Tibial artery (tissue), 4 donors: ENCODE results near the gene RELN.
A peak's percentile ranks its signal among the peaks of the same experiment; 100 is the strongest.

ENCODE experiments used
- DNase-seq, 2 donors: peaks; one replicate each; pipeline ENCODE4 v3.0.0-alpha.2; 2019
- H3K27ac ChIP-seq, 2 donors: fragments of 200-600 bp; sonication (generic) in 1 of 2; 1 replicate in 1 of 2; 2 replicates in 1 of 2; pipeline ENCODE4 v1.5.1; 2018 to 2019; ENCODE audit warnings: mild to moderate bottlenecking in 1 of 2
- H3K27me3 ChIP-seq, 2 donors: fragments of 200-600 bp; sonication (generic) in 1 of 2; one replicate each; pipeline versions ENCODE4 v1.5.1 to v1.6.0; 2016 to 2019
- H3K36me3 ChIP-seq, 3 donors: fragments of 200-600 bp; sonication (generic) in 2 of 3; one replicate each; pipeline ENCODE4 v1.5.1; 2016 to 2019; ENCODE audit warnings: mild to moderate bottlenecking in 2 of 3
- H3K4me1 ChIP-seq, 4 donors: fragments of 200-600 bp; sonication (generic) in 2 of 4; 1 replicate in 3 of 4; 2 replicates in 1 of 4; pipeline ENCODE4 v1.5.1; 2016 to 2019
- H3K4me3 ChIP-seq, 2 donors: fragments of 200-600 bp; sonication (generic) in 1 of 2; 1 replicate in 1 of 2; 2 replicates in 1 of 2; pipeline ENCODE4 v1.5.1; 2018 to 2019; ENCODE audit warnings: mild to moderate bottlenecking in 2 of 2
- H3K9me3 ChIP-seq, 3 donors: fragments of 200-600 bp; sonication (generic) in 1 of 3; one replicate each; pipeline ENCODE4 v1.5.1; 2016 to 2019
- intact Hi-C: fragments of 100-400 bp; cut with DNase I; formaldehyde crosslinking; loops from one replicate; pipeline ENCODE4 v1.15.0; 2023; ENCODE audit warnings: low total_unique reads
- TF ChIP-seq, protein P1 (sequence below), 2 experiments: fragments of 200-600 bp in 1 of 2; fragments of 450-650 bp in 1 of 2; IDR thresholded peaks; one replicate each; pipeline ENCODE4 v1.5.1; 2017 to 2019; ENCODE audit warnings: antibody characterized with exemption in 2 of 2, mild to moderate bottlenecking in 1 of 2, moderate library complexity in 1 of 2

RELN gene

DNA sequence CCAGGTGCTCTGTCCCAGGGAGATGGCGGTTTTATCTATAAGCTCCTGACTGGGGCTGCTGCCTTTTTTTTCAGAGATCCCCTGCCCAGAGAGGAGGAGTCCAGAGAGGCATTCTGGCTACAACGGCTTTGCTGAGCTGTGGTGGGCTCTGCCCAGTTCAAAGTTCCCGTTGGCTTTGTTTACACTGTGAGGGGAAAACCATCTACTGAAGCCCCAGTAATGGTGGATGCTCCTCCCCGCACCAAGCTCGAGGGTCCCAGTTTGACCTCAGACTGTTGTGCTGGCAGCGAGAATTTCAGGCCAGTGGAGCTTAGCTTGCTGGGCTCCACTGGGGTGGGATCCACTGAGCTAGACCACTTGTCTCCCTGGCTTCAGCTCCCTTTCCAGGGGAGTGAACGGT, 527.1 kb downstream of the RELN start:
- no peak overlapping the region for H3K4me3 ChIP-seq
- H3K9me3 ChIP-seq = no peaks in the 10 kb centered on the region
- no peaks in the 10 kb centered on the region for H3K27me3 ChIP-seq
- no peak overlapping the region for H3K27ac ChIP-seq
- no peak for DNase-seq
- no peaks in the 10 kb centered on the region for H3K36me3 ChIP-seq
- intact Hi-C loops = no loop called here
- H3K4me1 ChIP-seq = no peaks in the 10 kb centered on the region
- TF ChIP-seq, protein P1, sequence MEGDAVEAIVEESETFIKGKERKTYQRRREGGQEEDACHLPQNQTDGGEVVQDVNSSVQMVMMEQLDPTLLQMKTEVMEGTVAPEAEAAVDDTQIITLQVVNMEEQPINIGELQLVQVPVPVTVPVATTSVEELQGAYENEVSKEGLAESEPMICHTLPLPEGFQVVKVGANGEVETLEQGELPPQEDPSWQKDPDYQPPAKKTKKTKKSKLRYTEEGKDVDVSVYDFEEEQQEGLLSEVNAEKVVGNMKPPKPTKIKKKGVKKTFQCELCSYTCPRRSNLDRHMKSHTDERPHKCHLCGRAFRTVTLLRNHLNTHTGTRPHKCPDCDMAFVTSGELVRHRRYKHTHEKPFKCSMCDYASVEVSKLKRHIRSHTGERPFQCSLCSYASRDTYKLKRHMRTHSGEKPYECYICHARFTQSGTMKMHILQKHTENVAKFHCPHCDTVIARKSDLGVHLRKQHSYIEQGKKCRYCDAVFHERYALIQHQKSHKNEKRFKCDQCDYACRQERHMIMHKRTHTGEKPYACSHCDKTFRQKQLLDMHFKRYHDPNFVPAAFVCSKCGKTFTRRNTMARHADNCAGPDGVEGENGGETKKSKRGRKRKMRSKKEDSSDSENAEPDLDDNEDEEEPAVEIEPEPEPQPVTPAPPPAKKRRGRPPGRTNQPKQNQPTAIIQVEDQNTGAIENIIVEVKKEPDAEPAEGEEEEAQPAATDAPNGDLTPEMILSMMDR (IDR thresholded peaks at IDR 0.05) = no peak

GRCh38 chr7:103447073-103447960, 542.1 kb downstream of the RELN start:
- H3K36me3 ChIP-seq = no peaks in the 10 kb centered on the region
- intact Hi-C loops = no loop called here
- H3K9me3 ChIP-seq = no peaks in the 10 kb centered on the region
- DNase-seq = no peak
- H3K4me3 ChIP-seq = no peak overlapping the region
- TF ChIP-seq, protein P1 (IDR thresholded peaks at IDR 0.05) = peak in 1 of 2 experiments; percentile 18
- H3K27me3 ChIP-seq = peaks cover 0 to 38% of the 10 kb centered on the region in 2 donors
- no peak overlapping the region for H3K27ac ChIP-seq
- H3K4me1 ChIP-seq = peaks cover 0 to 14% (median 12%) of the 10 kb centered on the region in 4 donors

DNA sequence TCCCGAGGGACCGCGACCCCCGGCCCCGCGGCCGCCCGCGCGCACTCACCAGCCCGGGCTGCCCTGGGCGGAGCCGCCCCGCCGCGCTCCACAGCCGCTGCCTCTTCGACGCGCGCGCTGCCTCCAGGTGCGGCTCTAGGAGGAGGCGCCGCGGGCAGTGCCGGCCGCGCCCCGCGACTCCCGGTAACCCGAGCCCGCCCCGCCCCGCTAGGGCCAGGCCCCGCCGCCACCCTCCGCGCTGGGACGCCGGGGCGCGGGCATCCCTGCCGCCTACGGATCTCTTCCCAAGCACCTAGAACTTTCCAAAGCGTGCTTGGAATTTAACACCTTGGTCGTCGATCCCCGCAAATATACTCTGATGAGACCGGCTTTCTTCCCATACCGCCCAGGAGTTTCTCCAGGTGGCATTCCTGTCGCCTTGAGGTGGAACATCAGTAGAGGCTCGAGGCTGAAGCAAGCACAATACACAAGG, 543.4 kb downstream of the RELN start, which contains the start of gene SLC26A5:
Gene SLC26A5 (minus strand): TSS at position 159 of the 472 bp plus-strand sequence. CDS start 24,693 bp downstream, outside the sequence.
- TF ChIP-seq, protein P1 (IDR thresholded peaks at IDR 0.05) = no peak
- intact Hi-C loops = no loop called here
- Histone ChIP-seq H3K9me3 (no peaks in the 10 kb centered on the region), H3K4me1 (peaks cover 0 to 14% (median 12%) of the 10 kb centered on the region in 4 donors), H3K4me3 (peak within 1 kb of the TSS; percentile 15 to 45), H3K27me3 (peaks cover 0 to 38% of the 10 kb centered on the region in 2 donors), H3K36me3 (no peaks in the 10 kb centered on the region), H3K27ac (no peak within 1 kb of the TSS)
- DNase-seq = no peak

- no peaks in the 10 kb centered on the region for H3K36me3 ChIP-seq
- peak overlapping the region; percentile 15 to 45 for H3K4me3 ChIP-seq
- TF ChIP-seq, protein P1 (IDR thresholded peaks at IDR 0.05) = no peak
- no peaks in the 10 kb centered on the region for H3K9me3 ChIP-seq
- intact Hi-C loops = no loop called here
- H3K4me1 ChIP-seq = peaks cover 0 to 14% (median 12%) of the 10 kb centered on the region in 4 donors
- no peak overlapping the region for H3K27ac ChIP-seq
- DNase-seq = no peak
- H3K27me3 ChIP-seq = peaks cover 0 to 38% of the 10 kb centered on the region in 2 donors
Measured at GRCh38 chr7:103445228-103446048, 544.0 kb downstream of the RELN start.

- TF ChIP-seq, protein P1 (IDR thresholded peaks at IDR 0.05) = no peak
- Histone ChIP-seq H3K27ac (no peak overlapping the region), H3K9me3 (no peaks in the 10 kb centered on the region), H3K4me3 (no peak overlapping the region), H3K27me3 (peaks cover 0 to 10% of the 10 kb centered on the region in 2 donors), H3K36me3 (no peaks in the 10 kb centered on the region), H3K4me1 (no peaks in the 10 kb centered on the region)
- no peak for DNase-seq
- intact Hi-C loops = no loop called here
Measured at GRCh38 chr7:103439661-103440060, 549.8 kb downstream of the RELN start.
